GM18508 (cell line): ENCODE measurements around the gene LINGO3.

Experiments
- ATAC-seq: cut with Tn5 transposase; IDR thresholded peaks from one replicate; pipeline ENCODE4 v1.9.1; 2021; ENCODE audit warnings: moderate number of reproducible peaks; ENCODE audit not compliant: insufficient read depth, unreplicated experiment

Gene LINGO3

DNA sequence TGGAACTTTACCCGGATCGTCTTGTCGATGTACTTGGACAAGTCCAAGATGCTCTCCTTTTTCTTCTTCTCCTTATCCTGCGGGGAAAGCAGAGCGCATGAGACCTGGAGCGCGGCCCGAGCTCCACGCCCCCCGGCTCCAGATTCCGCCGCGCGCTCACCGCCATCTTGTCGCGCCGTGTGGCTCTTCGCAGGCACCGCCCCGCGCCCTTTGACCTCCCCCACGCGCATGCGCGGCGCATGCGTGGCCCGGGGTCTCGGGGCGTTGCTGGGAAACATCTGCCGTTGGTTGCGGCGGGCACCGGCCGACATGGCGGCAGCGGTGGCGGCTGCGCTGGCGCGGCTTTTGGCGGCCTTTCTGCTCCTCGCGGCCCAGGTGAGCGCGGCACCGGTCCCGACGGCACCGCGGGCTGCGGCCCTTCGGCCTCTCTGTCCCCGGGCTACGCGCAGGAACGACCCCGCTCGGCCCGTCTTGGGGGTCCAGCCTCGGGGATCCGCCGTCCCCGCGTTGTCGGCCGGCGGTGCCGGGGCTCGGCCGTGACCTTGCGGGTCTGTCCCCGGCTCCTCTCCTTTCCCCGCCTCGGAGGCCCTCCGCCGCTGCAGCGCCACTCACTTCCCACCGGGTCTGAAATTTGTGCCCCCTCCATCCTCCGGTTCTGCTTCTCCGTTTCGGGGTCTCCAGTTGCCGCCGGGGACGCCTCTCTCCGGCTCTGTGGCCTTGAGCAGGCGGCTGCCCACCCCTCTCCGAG lies 20.6 kb upstream of the LINGO3 start, which contains the start of the genes LSM7 and SPPL2B:
Gene LSM7 (minus strand): TSS at position 186 of the 748 bp plus-strand sequence. CDS start 20 bp downstream, at position 166.
Gene SPPL2B (plus strand): TSS at position 284 of the 748 bp plus-strand sequence. CDS start 26 bp downstream, at position 310.
- no peak for ATAC-seq

DNA sequence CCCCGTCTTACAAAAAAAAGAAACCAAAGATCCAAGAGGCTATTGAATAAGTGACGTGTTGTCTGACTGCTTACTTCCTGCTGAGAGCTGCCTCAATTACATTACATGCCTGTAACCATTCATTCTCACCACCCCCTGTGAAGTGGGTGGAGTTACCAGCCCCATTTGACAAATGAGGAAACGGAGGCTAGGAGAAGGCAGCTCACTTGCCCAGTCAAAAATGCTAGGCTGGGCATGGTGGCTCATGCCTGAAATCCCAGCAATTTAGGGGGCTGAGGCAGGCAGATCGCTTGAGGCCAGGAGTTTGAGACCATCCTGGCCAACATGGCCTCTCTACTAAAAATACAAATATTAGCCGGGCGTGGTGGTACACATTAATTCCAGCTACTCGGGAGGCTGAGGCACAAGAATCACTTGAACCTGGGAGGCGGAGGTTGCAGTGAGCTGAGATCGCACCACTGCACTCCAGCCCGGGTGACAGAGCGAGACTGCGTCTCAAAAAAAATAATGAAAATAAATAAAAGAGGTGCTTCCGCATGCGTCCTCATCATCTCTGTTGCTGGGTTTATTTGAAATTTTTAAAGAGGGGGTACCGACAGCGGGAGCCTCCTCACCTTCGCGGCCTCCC lies 19.9 kb upstream of the LINGO3 start:
- ATAC-seq: no peak

DNA sequence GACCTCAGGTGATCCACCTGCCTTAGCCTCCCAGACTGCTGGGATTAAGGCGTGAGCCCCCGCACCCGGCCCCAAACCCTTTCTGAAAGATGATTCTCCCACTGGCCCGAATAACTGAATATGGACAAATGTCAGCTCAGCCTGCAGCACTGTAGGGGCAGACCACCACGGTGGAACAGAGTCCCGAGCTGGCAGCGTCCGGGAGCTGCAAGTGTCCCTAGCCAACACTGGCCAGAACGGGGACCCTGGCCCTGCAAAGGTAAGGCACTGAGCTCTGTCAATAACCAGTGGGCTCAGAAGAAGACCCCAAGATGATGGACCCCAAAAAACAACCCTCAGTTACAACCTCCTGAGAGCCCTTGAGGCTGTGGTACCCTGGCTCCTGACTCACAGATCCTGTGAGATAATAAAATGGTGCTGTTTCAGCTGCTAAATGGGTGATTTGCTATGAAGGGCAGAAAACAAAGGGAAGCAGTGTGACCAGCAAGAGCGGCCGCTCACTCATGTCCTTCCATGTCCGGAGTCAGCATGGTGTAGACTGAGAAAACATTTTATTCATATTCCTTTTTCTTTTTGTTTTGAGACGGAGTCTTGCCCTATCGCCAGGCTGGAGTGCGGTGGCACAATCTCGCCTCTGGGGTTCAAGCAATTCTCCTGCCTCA lies 18.9 kb upstream of the LINGO3 start:
- no peak for ATAC-seq

DNA sequence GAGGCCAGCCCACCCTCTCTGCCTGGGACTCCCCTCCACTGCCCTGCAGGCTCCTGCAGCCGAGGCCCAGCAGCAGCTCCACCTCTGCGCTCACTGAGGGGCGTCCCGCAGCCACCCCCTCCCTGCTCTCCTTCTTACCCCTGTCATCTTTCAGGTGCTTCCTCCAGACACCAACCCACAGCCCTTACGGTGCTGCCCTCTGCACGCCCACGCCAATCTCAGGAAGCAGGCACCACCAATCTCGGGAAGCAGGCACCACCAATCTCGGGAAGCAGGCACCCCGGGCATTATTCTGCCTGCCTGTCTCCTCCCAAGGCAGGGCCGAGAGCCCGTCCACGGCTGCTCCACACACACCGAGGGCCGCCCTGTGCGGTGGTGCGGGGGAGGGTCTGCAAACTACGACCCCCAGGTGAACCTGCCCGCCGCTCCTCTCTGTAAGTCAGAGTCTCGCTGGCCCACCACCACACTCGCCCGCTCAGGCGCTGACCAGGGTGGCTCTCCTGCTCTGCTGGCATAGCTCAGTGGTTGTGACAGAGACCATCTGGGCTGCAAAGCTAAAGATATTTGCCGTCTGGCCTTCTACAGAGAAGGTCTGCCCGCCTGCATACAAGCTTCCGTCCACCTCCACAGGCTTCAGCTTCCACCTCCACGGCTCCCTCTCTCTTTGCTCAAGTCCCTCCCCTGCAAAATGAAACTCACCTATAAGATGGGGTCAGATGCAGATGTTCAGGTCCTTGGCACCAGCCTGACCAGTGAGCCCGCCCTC lies 17.5 kb upstream of the LINGO3 start:
- no peak for ATAC-seq

DNA sequence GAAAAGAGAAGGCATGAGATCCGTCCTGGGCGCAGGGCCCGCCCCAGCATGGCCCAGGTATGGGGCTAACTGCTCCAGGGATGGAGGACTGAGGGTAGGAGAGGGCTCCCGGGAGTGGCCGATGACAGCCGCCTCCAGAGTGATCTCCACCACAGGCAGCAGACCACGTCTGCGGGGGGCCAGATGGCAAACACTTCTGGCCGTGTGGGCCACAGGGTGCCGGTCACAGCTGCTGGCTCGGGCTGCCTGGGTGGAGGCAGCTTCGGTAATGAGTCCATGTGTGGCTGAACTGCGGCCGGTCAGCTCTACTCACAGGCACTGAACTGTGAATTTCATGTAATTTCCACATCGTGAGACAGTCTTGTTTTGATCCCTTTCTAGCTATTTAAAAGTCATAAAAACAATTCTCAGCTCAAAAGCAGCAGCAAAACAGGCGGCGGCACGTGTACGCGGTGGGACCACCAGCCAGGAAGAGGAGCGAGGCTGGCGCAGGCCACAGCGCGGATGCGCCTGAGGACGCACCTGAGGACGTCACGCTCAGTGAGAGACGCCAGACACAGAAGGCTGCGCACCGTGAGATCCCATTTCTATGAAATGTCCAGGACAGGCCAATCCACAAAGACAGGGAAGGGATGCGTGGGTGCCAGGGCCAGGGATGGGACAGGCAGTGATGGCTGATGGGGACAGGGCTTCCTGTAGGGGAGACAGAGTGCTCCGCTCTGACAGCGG lies 16.4 kb upstream of the LINGO3 start:
- no peak for ATAC-seq

DNA sequence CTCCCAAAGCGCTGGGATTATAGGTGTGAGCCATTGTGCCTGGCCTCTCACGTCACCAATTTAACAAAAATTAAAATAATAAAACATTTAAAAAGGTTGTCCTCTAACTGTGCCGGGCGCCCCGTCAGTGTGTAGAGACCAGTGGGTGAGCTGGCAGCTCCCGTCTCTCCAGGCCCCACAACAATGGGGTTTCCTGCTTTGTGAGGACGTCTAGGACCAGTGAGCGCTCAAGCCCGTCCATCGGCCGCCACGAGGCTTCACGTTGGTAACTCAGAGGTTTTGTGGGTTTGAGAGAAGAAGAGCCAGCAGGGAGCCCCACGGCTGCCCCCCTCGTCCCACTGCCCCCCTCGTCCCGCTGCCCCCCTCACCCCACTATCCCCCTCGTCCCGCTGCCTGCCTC lies 15.8 kb upstream of the LINGO3 start:
- no peak for ATAC-seq

DNA sequence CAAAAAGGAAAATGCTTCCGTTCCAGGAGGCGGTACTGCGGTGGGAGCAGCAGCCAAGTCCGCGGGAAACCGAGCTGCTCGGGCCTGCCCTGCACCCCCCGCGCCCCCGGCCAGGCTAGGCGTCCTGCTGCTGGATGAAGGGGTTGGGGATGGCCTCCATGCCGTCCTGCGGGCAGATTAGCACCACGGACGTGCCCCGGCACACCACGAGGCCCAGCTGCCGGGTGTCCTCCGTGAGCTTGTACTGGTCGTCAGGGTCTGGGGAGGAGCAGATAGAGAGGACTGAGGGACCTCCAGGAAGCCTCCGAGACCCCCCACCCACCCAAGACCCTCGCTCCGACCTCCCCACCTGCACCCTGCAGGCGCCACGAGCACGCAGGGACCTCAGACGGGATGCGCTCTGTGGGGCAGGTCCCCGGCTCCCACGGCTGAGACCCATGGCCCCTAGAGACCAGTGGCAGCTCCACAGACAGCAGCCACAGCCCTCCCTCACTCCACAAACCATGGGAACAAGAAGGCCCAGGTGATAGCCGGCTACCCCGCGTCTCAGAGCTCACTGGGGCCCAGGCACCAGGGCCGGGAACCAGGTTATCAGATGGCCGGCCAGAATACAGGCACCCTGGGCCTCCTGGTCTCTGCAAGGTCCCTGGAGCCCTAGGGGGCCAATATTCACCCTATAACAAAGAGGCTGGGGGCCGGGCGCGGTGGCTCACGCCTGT lies 13.8 kb upstream of the LINGO3 start:
- ATAC-seq: no peak

DNA sequence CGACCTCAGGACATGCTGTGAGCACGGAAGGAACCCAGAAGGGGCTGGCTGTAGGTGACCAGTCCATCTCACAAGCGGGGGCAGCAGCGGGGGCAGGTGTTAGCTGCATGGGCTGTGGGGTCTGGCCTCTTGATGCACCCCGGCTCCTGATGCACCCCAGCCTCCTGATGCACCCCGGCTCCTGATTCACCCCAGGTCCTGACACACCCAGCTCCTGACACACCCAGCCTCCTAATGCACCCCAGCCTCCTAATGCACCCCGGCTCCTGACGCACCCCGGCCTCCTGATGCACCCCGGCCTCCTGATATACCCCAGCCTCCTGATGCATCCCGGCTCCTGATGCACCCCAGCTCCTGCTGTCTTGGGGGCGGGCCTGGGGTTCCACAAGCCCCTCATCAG lies 13.0 kb upstream of the LINGO3 start:
- ATAC-seq: no peak

DNA sequence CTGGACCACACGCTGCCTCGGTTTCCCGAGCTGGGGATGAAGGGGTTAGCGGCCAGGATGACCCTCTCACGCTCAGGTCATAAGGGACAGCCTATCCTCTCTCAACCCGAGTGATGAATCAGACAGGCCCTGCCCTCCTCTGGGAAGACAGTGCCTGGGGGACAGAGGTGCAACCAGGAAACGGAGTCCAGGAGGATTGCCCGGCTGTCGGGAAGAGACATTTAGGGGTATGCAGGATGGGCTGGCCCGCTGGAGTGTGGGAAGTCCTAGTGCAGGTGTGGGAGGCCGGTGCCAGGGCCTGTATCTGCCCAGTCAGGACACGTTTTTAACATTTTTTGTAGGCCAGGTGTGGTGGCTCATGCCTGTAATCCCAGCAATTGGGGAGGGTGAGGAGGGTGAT lies 12.1 kb upstream of the LINGO3 start:
- ATAC-seq: no peak

DNA sequence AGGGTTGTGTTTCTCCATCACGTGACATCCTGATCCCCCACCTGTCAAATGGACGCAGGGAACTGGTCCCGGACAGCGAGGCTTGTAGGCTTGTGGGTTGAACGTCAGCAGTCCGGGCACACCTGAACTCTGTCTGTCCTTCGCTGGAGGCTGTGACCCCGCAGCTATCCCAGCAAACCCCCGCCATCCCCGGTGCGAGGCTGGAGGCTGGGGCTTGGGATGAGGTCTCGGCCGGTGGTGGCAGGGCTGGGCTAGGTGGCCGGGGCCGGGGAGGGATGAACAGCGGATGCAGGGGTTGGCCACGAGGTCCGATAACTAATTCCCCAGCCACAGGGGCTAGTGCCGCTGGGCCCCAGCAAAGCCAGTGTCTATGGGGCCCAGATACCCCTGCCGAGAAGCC lies 11.6 kb upstream of the LINGO3 start:
- ATAC-seq: no peak

DNA sequence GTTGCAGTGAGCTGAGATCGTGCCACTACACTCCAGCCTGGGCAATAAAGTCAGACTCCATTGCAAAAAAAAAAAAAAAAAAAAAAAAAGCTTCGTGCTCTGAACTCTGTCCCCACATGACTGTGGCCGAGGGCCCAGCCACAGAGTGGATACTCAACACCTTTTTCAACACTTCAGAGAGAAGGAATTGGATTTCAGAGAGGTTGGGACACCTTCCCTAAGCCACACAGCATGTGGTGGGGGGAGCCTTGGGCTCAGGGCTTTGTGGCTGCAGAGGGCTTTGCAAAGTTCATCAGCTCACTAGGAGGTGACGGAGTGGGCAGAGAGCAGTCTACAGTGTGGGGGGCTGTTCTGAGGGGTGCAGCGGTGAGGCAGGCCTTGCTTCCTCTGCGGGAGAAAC lies 11.0 kb upstream of the LINGO3 start:
- no peak for ATAC-seq

DNA sequence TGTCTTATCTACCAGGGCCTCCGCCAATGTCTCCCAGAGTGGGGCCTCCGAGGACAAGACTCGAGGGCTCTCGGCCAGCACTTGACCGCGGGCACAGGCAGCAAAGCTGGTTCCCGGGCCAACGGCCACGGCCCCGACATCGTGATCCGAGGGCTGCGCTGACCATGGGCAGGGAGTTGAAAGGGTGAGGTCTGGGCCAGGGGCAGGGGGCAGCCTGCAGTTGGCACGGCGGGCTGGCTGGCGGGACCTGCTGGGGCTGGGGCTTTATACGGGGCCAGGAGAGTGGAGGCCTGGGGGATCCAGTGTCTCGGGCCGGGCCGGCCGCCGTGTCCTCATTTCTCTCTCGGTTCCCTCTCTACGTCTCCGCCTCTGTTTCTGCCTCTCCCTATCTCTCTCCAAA lies 9.8 kb upstream of the LINGO3 start:
- ATAC-seq: no peak

DNA sequence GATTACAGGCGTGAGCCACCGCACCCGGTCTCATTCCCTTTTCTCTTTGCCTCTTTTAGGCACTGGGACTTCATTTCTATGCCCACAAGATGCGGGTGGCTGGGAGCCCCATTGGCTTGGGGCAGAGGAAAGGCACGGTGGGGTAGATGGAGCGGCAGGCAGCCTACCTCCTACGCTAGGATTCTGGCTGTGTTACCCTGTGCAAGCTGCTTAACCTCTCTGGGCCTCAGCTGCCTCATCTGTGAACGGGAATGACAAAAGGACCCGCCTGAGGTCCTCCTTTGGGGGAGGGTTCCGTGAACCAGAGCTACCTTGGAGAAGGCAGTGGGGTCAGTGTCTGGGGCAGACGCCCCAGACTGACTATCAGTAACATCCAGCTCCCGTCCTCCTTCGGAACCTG lies 9.3 kb upstream of the LINGO3 start:
- ATAC-seq: no peak

DNA sequence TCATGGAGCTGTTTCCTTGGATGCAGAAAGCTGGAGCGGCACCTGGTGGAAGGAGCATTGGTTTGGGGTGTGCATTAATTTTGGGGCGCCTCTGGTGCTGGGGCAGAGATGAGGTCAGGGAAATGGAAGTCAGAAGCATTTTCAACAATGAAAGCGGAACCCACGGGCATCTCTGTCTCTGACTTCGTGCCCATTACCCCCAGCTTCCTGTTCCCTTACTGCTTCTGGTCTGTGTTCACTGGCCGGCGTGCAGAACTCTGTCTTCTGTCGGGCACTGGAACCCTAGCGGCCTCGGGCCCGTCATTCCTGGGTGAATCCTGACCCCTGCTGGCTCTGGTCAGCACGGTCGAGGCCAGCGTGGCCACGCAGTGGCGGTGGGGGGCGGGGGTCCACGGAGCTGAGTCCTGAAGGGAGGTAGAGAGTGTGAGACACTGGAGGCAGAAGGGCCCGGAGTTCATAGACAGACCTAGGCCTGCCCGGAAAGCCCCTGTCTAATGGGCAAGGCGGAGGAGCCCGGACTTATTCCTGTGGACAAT lies 7.9 kb upstream of the LINGO3 start:
- ATAC-seq: no peak

DNA sequence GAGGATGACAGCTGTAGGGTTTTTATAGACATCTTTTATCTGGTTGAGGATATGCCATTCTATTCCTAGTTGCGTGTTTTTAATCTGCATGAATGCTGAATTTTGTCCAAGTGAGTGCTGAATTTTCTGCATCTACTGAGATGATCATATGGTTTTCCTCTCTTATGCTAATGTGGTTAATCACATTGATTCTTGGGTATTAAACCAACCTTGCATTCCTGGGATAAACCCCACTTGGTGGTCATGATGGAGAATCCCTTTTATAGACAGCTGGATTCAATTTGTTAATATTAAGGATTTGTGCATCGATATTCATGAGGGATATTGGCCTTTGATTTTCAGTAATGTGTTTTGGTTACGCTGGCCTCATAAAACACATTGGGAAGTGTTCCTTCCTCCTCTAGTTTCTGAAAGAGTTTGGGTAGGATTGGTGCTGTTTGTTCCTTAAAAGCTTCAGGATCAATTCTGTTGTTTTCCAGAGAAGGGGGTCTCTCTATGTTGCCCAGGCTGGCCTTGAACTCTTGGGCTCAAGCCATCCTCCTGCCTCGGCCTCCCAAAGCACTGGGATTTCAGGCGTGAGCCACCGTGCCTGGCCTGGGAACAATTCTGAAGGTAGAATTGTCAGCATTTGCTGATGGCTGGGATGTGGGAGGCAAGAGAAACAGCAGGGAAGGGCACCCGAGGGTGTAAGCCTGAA lies 7.3 kb upstream of the LINGO3 start:
- ATAC-seq: no peak

DNA sequence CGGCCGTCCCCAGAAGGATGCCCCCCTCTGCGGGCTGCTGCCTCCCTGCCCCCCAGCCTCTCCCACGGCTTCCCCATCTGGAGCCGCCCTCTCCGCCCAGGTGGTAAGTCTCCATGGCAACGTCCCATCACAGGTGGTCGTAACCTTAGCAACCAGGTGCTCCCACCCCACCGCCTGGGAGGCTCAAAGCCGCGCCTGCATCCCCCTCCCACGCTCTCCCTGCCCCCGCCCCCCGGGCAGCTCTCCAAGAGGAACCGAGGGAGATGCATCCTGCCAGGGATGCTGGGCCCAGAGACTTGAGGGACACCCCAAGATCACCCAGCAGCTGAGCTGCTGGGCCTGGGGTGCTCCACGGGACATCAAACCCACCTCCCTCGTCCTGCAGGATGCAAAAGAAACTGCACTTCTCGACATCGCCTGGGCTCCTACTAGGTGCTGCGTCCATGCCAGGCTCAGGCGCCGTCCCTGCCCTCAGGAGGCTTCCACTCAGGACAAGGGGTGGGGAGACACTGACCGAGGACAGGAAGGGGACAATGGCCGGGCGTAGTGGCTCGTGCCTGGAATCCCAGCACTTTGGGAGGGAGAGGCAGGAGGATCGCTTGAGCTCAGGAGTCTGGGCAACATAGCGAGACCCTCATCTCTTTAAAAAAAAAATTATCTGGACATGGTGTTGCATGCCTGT lies 5.0 kb upstream of the LINGO3 start:
- no peak for ATAC-seq

DNA sequence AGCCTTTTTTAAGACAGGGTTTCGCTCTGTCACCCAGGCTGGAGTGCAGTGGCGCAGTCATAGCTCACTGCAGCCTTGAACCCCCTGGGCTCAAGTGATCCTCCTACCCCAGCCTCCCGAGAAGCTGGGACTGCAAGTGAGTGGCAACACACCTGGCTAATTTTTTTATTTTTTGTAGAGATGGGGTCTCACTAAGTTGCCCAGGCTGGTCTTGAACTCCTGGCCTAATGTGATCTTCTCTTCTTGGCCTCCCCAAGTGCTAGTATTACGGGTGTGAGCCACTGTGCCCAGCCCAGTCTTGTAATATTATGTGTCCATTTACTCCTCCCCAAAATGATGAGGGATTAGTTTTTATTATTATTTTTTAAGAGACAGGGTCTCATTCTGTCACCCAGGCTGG lies 3.1 kb upstream of the LINGO3 start:
- no peak for ATAC-seq

DNA sequence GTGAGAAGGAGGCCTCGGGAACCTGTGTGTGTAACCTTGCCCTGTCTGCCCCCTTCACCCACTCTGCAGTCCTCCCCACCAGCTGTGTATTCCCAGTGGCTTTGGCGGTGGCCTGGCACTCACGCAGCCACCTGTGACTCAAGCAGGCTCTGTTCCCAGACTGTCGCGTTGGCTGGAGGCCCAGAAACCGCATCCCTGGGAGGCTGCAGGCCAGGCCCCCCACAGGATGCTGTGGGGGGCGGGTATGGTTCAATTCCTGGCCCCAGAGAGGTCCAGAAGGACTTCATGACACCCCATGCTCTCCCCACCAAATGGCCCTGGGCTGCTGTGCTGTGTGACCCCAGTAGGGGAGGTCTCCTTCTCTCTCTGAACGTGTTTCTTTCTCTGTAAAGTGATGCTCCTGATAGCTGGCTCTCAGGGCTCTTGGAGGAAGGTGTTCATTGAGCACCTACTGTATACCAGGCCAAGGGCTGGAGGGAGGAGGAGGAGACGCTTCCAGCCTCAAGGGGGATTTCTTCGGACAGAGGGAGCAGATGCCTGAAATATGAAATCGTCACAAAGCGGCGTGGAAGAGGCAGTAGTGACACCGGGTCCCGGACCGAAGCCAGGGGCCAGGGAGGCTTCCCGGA lies 1.9 kb upstream of the LINGO3 start:
- ATAC-seq: no peak
